Prostate gland (tissue), 2 donors: ENCODE data around the gene CELF2.

Experiments
- POLR2A ChIP-seq: fragments of 450-650 bp; IDR thresholded peaks from one replicate; pipeline ENCODE4 v1.6.1; 2016; ENCODE audit warnings: antibody characterized with exemption, mild to moderate bottlenecking
- POLR2AphosphoS5 ChIP-seq: sonication (generic); formaldehyde crosslinking; IDR thresholded peaks from one replicate; pipeline ENCODE4 v1.6.1; 2017; ENCODE audit warnings: antibody characterized with exemption
- TF ChIP-seq, protein P1 (sequence below), 4 experiments: fragments of 200-600 bp in 2 of 4; fragments of 450-650 bp in 2 of 4; sonication (generic) in 2 of 4; IDR thresholded peaks; 1 replicate in 3 of 4; 2 replicates in 1 of 4; pipeline ENCODE4 v1.5.1; 2016 to 2019; ENCODE audit warnings: antibody characterized with exemption in 4 of 4, mild to moderate bottlenecking in 2 of 4, moderate library complexity in 2 of 4

DNA sequence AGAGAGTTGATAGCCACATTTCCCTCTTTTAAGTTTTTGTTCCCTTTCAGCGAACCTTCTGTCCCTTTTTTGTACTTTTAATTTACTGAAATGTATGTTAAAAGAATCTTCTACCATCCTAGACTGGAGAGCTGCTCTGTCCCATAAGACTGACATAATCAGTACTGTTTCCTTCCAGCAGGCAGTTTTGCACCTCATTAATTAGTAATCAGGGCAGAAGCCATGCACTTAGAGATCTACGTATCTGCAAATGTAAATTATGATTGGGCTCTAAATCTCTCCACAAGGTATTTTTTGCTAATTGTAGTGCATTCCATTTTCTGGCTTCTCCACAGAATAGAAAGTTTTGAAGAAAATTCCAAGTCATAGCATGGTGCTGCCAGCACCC, 232.1 kb downstream of the CELF2 start:
- TF ChIP-seq POLR2AphosphoS5 = no peak
- TF ChIP-seq, protein P1, sequence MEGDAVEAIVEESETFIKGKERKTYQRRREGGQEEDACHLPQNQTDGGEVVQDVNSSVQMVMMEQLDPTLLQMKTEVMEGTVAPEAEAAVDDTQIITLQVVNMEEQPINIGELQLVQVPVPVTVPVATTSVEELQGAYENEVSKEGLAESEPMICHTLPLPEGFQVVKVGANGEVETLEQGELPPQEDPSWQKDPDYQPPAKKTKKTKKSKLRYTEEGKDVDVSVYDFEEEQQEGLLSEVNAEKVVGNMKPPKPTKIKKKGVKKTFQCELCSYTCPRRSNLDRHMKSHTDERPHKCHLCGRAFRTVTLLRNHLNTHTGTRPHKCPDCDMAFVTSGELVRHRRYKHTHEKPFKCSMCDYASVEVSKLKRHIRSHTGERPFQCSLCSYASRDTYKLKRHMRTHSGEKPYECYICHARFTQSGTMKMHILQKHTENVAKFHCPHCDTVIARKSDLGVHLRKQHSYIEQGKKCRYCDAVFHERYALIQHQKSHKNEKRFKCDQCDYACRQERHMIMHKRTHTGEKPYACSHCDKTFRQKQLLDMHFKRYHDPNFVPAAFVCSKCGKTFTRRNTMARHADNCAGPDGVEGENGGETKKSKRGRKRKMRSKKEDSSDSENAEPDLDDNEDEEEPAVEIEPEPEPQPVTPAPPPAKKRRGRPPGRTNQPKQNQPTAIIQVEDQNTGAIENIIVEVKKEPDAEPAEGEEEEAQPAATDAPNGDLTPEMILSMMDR (IDR thresholded peaks at IDR 0.05) = no peak
- TF ChIP-seq POLR2A = no peak
